ENCODE data around the gene FAM13B.
A peak's percentile ranks its signal among the peaks of the same experiment; 100 is the strongest.
"Not testable (repeated sequence)": the region's sequence is repeated elsewhere in the genome, so short reads cannot be mapped to it uniquely, and the experiment has no call there.

The FAM13B gene

GRCh38 chr5:138067945-138068344 lies 35.1 kb upstream of the FAM13B start:
- in situ Hi-C loops (cut with HindIII; ENCODE audit: low sequenced_read_pairs), result no loop called here
- no peak for DNase-seq (ENCODE audit: low read depth, low spot score)
- no peak for TF ChIP-seq CTCF (IDR thresholded peaks at IDR 0.05; ENCODE audit: low read depth, low read length)
- no peak overlapping the region for H3K4me3 ChIP-seq (ENCODE audit: low read depth, low read length)

GRCh38 chr5:138065102-138065501 lies 32.2 kb upstream of the FAM13B start:
- in situ Hi-C loops (cut with HindIII; ENCODE audit: low sequenced_read_pairs), result no loop called here
- H3K4me3 ChIP-seq (ENCODE audit: low read depth, low read length), result no peak overlapping the region
- peak; percentile 44 for TF ChIP-seq CTCF (IDR thresholded peaks at IDR 0.05; ENCODE audit: low read depth, low read length)

GRCh38 chr5:138064526-138064925 lies 31.6 kb upstream of the FAM13B start:
- in situ Hi-C loops (cut with HindIII; ENCODE audit: low sequenced_read_pairs), result no loop called here
- no peak overlapping the region for H3K4me3 ChIP-seq (ENCODE audit: low read depth, low read length)
- TF ChIP-seq CTCF (IDR thresholded peaks at IDR 0.05; ENCODE audit: low read depth, low read length), result no peak
- peak; percentile 14 for DNase-seq (ENCODE audit: low read depth, low spot score)

More at GRCh38 chr5:138065102-138065501, 32.2 kb upstream of the FAM13B start:
- DNase-seq (ENCODE audit: low read depth, low spot score), result no peak

- TF ChIP-seq CTCF (IDR thresholded peaks at IDR 0.05; ENCODE audit: low read depth, low read length), result no peak
- in situ Hi-C loops (cut with HindIII; ENCODE audit: low sequenced_read_pairs), result no loop called here
- H3K4me3 ChIP-seq (ENCODE audit: low read depth, low read length), result no peak overlapping the region
- no peak for DNase-seq (ENCODE audit: low read depth, low spot score)
Observed at GRCh38 chr5:138054847-138055558, 22.1 kb upstream of the FAM13B start.

GRCh38 chr5:138054206-138054605 lies 21.3 kb upstream of the FAM13B start:
- no peak for TF ChIP-seq CTCF (IDR thresholded peaks at IDR 0.05; ENCODE audit: low read depth, low read length)
- H3K4me3 ChIP-seq (ENCODE audit: low read depth, low read length), result no peak overlapping the region
- in situ Hi-C loops (cut with HindIII; ENCODE audit: low sequenced_read_pairs), result no loop called here
- no peak for DNase-seq (ENCODE audit: low read depth, low spot score)

- DNase-seq (ENCODE audit: low read depth, low spot score), result no peak
- no peak for TF ChIP-seq CTCF (IDR thresholded peaks at IDR 0.05; ENCODE audit: low read depth, low read length)
- no peak overlapping the region for H3K4me3 ChIP-seq (ENCODE audit: low read depth, low read length)
- in situ Hi-C loops (cut with HindIII; ENCODE audit: low sequenced_read_pairs), result no loop called here
Observed at GRCh38 chr5:138053554-138053953, 20.7 kb upstream of the FAM13B start.

GRCh38 chr5:138052718-138053117 lies 19.8 kb upstream of the FAM13B start:
- in situ Hi-C loops (cut with HindIII; ENCODE audit: low sequenced_read_pairs); DNase-seq (ENCODE audit: low read depth, low spot score); H3K4me3 ChIP-seq (ENCODE audit: low read depth, low read length): not testable (repeated sequence)

All from astrocyte of the spinal cord (primary cell).